Measurements from ENCODE around the gene DUSP15.

GRCh38 chr20:31837896-31838397 is 32.4 kb downstream of the DUSP15 start:
- TF ChIP-seq CTCF (IDR thresholded peaks at IDR 0.05): no peak
- no peak for TF ChIP-seq POLR2A (IDR thresholded peaks at IDR 0.05)

All from Peyer's patch (tissue), 4 donors.